ENCODE measurements around the gene DEXI.

DEXI gene

DNA sequence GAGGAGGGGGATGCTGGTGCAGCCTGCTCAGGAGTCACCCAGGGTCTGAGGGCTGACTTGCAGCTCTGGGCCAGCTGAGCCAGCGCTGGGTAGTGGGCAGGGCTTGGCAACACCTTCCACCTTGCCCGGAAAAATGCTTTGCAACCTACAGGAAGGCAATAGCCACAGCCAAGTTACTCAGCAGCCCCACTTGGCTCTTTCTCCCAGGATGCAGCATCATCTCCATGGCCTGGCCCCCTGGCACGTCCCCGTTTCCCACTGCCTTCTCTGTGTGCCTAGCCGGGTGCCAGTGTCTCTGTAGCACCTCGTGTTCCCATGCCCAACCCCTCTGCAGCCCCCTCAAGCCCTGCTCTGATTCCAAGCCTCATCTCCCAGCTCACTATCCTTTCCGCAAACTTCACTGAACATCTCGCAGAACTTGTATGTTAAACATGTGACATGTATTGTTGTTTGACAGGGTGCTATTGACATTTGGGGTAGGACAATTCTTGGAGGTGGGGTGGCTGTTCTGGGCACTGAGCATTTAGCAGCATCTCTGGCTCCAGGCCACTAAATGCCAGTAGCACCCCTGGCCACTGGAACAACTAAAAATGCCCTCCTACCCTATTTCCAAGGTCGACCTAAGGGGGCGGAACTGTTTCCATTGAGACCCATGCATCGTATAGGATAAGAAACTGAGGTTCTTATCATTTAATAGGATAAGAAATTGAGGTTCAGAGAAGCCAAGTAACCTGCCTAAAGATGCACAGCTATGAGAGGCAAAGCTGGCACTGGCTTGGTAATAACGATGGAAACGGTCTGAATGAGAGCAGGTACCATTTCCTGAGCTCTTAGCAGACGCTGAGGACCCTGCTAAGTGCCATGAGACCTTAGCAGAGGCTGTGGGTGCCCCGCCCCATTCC is 12.2 kb downstream of the DEXI start:
- TF ChIP-seq FOXP2 (optimal IDR thresholded peaks at IDR 0.05; ENCODE audit: borderline replicate concordance, extremely low read depth, extremely low read length, insufficient read depth) (no peak), POLR2AphosphoS5 (IDR thresholded peaks at IDR 0.05; ENCODE audit: low read depth, low read length) (no peak), SIN3A (IDR thresholded peaks at IDR 0.05; ENCODE audit: borderline replicate concordance, insufficient read depth, low read length) (no peak), TAF1 (IDR thresholded peaks at IDR 0.05; ENCODE audit: borderline replicate concordance, insufficient read depth, low read length) (no peak)
- TF ChIP-seq, protein P1, sequence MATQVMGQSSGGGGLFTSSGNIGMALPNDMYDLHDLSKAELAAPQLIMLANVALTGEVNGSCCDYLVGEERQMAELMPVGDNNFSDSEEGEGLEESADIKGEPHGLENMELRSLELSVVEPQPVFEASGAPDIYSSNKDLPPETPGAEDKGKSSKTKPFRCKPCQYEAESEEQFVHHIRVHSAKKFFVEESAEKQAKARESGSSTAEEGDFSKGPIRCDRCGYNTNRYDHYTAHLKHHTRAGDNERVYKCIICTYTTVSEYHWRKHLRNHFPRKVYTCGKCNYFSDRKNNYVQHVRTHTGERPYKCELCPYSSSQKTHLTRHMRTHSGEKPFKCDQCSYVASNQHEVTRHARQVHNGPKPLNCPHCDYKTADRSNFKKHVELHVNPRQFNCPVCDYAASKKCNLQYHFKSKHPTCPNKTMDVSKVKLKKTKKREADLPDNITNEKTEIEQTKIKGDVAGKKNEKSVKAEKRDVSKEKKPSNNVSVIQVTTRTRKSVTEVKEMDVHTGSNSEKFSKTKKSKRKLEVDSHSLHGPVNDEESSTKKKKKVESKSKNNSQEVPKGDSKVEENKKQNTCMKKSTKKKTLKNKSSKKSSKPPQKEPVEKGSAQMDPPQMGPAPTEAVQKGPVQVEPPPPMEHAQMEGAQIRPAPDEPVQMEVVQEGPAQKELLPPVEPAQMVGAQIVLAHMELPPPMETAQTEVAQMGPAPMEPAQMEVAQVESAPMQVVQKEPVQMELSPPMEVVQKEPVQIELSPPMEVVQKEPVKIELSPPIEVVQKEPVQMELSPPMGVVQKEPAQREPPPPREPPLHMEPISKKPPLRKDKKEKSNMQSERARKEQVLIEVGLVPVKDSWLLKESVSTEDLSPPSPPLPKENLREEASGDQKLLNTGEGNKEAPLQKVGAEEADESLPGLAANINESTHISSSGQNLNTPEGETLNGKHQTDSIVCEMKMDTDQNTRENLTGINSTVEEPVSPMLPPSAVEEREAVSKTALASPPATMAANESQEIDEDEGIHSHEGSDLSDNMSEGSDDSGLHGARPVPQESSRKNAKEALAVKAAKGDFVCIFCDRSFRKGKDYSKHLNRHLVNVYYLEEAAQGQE (IDR thresholded peaks at IDR 0.05; ENCODE audit: insufficient read depth in 1 of 2, low read depth in 2 of 2, low read length in 2 of 2) = no peak

DNA sequence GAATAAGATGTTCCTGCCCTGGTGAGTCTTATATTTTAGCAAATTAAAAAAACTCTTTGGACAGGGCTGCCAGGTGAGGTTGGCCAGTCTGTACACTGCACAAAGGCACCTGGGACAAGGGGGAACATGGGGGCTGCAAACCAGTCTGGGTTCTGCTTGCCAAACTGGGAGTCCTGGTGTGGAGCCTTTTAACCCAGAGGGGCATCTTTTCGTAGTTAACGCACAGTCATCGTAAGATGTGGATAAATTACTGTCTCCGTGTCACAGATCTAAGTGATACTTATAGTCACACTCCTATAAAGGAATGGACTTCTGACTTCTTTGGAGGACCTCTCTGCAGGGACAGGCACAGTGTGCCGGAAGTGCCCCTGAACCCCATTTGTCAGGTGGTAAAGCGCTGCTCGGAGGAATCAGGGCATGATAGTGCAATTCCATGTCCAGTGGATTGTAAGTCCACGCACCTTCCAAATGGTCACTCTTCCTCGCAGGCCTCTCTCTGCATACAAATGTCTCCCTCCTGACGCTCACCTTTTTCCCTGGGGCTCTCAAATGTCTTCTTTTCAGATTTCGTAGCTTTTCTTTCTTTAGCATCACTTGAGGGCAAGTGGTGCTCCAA is 14.7 kb downstream of the DEXI start:
- no peak for TF ChIP-seq TAF1 (IDR thresholded peaks at IDR 0.05; ENCODE audit: borderline replicate concordance, insufficient read depth, low read length)

DNA sequence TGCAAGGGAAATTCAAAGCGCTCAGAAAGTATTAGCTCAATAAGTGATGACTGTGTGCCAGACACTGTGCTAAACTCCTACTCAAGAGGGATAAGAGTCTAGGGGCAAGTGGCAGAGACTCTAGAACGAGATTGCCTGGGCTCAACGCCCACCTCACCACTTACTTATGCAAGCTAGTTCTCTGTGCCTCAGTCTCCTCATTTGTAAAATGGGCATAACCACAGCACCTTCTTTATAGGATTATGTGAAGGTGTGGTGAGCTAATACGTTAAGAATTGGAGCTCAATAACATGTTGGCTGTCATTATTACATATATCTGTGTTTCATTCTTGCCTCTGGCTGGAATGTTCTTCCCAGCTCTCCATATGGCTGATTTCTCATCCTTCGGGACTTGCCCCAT is 15.4 kb downstream of the DEXI start:
- TF ChIP-seq TAF1 (IDR thresholded peaks at IDR 0.05; ENCODE audit: borderline replicate concordance, insufficient read depth, low read length) (no peak), FOXP2 (optimal IDR thresholded peaks at IDR 0.05; ENCODE audit: borderline replicate concordance, extremely low read depth, extremely low read length, insufficient read depth) (no peak), POLR2AphosphoS5 (IDR thresholded peaks at IDR 0.05; ENCODE audit: low read depth, low read length) (no peak), SIN3A (IDR thresholded peaks at IDR 0.05; ENCODE audit: borderline replicate concordance, insufficient read depth, low read length) (no peak)

DNA sequence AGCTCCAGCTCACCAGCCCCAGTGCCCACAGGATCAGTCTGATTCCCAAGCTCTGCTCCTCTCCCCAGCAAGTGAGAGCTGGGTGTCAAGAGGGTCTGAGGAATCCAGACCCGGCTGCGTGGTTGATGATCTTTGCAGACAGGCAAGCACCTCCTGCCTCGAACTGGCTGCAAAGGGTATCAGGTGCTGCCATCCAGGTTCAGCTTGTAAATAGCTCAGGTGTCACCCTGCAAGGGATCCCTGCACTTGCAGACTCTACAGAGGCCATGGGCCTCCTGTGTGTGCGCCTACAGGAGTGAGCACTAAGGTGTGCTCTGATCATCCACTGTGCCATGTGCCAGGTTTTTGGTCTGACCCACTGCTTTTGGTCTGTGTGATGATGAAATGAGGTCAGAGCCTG is 16.2 kb downstream of the DEXI start:
- TF ChIP-seq POLR2AphosphoS5 (IDR thresholded peaks at IDR 0.05; ENCODE audit: low read depth, low read length) = no peak
- TF ChIP-seq, protein P1 (IDR thresholded peaks at IDR 0.05; ENCODE audit: insufficient read depth in 1 of 2, low read depth in 2 of 2, low read length in 2 of 2) = no peak

DNA sequence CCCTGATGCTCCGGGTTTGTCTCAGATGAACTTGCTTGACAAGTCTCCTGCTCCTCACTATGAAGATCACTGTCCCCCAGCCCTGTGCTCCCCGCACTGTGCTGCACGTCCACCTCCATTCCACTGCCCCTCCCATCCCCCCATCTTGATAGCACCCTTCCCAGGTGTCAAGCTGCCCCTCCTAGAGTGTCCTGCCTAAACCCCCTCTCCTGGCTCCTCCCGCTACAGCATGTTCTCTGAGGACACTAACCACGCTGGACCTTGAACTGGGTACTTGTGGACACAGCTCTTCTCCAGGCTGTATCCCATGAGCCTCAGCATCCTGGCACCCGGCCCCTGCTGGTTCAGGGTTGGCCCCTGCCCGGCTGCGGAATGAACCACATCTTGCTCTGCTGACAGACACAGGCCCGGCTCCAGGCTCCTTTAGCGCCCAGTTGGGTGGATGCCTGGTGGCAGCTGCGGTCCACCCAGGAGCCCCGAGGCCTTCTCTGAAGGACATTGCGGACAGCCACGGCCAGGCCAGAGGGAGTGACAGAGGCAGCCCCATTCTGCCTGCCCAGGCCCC is 18.5 kb downstream of the DEXI start:
- TF ChIP-seq, protein P1 (IDR thresholded peaks at IDR 0.05; ENCODE audit: insufficient read depth in 1 of 2, low read depth in 2 of 2, low read length in 2 of 2) = no peak
- TF ChIP-seq POLR2AphosphoS5 (IDR thresholded peaks at IDR 0.05; ENCODE audit: low read depth, low read length) = no peak
- no peak for TF ChIP-seq SIN3A (IDR thresholded peaks at IDR 0.05; ENCODE audit: borderline replicate concordance, insufficient read depth, low read length)

DNA sequence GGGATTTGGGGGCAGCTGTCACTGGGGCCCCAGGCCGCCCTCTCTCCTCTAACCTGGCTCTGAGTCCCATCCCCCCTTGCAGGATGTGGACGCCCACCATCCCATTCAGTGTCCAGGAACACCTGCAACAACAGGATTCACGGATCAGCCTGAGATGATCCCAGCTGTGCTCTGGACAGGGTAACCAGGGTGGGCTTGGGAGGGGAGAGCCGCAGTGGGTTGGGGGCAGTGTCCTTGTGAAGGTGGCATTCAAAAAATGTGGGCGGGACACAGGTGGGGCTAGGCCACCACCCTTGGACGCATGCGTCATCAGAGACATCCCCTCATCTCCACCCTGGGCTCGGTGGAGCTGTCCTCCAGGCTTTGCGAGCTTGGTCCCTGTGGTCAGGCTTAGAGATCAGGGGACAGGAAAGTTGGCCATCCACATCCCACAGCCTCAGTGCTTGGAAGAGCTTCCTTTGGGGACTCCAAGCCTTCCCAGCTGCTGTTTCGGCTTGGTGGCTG is 19.1 kb downstream of the DEXI start:
- TF ChIP-seq, protein P1 (IDR thresholded peaks at IDR 0.05; ENCODE audit: insufficient read depth in 1 of 2, low read depth in 2 of 2, low read length in 2 of 2) = no peak
- TF ChIP-seq SIN3A (IDR thresholded peaks at IDR 0.05; ENCODE audit: borderline replicate concordance, insufficient read depth, low read length) (no peak), TAF1 (IDR thresholded peaks at IDR 0.05; ENCODE audit: borderline replicate concordance, insufficient read depth, low read length) (no peak), FOXP2 (optimal IDR thresholded peaks at IDR 0.05; ENCODE audit: borderline replicate concordance, extremely low read depth, extremely low read length, insufficient read depth) (no peak), POLR2AphosphoS5 (IDR thresholded peaks at IDR 0.05; ENCODE audit: low read depth, low read length) (no peak)

Measured in PFSK-1 (cell line).